Thyroid gland (tissue), 4 donors: ENCODE results near the gene IFI35. TPM values are rescaled to one million over a fixed set of nuclear protein-coding genes. Genes with fewer than 3 reads are reported as not detected.
A peak's percentile ranks its signal among the peaks of the same experiment; 100 is the strongest.

Source experiments
- DNase-seq, 2 donors: peaks; one replicate each; pipeline ENCODE4 v3.0.0-alpha.2; 2019
- H3K27ac ChIP-seq, 3 donors: fragments of 200-600 bp; sonication (generic); 1 replicate in 2 of 3; 2 replicates in 1 of 3; pipeline ENCODE4 v1.5.1; 2016 to 2019; ENCODE audit warnings: mild to moderate bottlenecking in 1 of 3, moderate library complexity in 1 of 3
- H3K27me3 ChIP-seq: fragments of 200-600 bp; sonication (generic); one replicate; pipeline ENCODE4 v1.5.1; 2019
- H3K36me3 ChIP-seq, 2 donors: fragments of 200-600 bp; sonication (generic); one replicate each; pipeline ENCODE4 v1.5.1; 2016 to 2019
- H3K4me1 ChIP-seq, 2 donors: fragments of 200-600 bp; sonication (generic); one replicate each; pipeline ENCODE4 v1.5.1; 2017 to 2019
- H3K4me3 ChIP-seq, 3 donors: fragments of 200-600 bp; sonication (generic); replicated peaks in 1 of 3; 1 replicate in 2 of 3; 2 replicates in 1 of 3; pipeline ENCODE4 v1.5.1; 2016; ENCODE audit warnings: mild to moderate bottlenecking in 1 of 3
- H3K9me3 ChIP-seq: fragments of 200-600 bp; sonication (generic); one replicate; pipeline ENCODE4 v1.5.1; 2017
- POLR2A ChIP-seq, 2 donors: fragments of 450-650 bp; IDR thresholded peaks; one replicate each; pipeline ENCODE4 v1.6.1; 2017; ENCODE audit warnings: antibody characterized with exemption in 2 of 2, mild to moderate bottlenecking in 2 of 2, moderate library complexity in 1 of 2
- WGBS, 2 donors: methylation state at CpG; one replicate each; pipeline ENCODE4 v1.1.5; 2017; 5-methylcytosine and 5-hydroxymethylcytosine counted together
- intact Hi-C: fragments of 100-400 bp; cut with DNase I; formaldehyde crosslinking; loops from one replicate; pipeline ENCODE4 v1.15.1; 2023
- total RNA-seq, 4 donors: library from RNA; depleted of rRNA; stranded (reverse); fragments of >200 nt; gene quantifications; one replicate each; pipeline ENCODE4 v1.2.3, GENCODE V29; 2016
- TF ChIP-seq, protein P1 (sequence below), 6 experiments: fragments of 200-600 bp in 3 of 6; fragments of 450-650 bp in 3 of 6; sonication (generic) in 3 of 6; IDR thresholded peaks; one replicate each; pipeline ENCODE4 v1.5.1; 2016 to 2019; ENCODE audit warnings: antibody characterized with exemption in 6 of 6, mild to moderate bottlenecking in 2 of 6, inconsistent platforms in 1 of 6, moderate library complexity in 1 of 6

IFI35 gene
- total RNA-seq, 4 donors from 2014 or later: 23.9 to 43.9 (median 35.8) TPM

- Histone ChIP-seq H3K9me3 (no peaks in the 10 kb centered on the region), H3K27ac (peak overlapping the region in 2 of 3 donors; percentile 33 to 76), H3K27me3 (no peaks in the 10 kb centered on the region), H3K4me1 (peaks cover 8 to 28% of the 10 kb centered on the region in 2 donors), H3K36me3 (no peaks in the 10 kb centered on the region), H3K4me3 (peak overlapping the region in 1 of 3 donors; percentile 42)
- no peak for DNase-seq
- TF ChIP-seq, protein P1, sequence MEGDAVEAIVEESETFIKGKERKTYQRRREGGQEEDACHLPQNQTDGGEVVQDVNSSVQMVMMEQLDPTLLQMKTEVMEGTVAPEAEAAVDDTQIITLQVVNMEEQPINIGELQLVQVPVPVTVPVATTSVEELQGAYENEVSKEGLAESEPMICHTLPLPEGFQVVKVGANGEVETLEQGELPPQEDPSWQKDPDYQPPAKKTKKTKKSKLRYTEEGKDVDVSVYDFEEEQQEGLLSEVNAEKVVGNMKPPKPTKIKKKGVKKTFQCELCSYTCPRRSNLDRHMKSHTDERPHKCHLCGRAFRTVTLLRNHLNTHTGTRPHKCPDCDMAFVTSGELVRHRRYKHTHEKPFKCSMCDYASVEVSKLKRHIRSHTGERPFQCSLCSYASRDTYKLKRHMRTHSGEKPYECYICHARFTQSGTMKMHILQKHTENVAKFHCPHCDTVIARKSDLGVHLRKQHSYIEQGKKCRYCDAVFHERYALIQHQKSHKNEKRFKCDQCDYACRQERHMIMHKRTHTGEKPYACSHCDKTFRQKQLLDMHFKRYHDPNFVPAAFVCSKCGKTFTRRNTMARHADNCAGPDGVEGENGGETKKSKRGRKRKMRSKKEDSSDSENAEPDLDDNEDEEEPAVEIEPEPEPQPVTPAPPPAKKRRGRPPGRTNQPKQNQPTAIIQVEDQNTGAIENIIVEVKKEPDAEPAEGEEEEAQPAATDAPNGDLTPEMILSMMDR (IDR thresholded peaks at IDR 0.05): no peak
- no peak for TF ChIP-seq POLR2A (IDR thresholded peaks at IDR 0.05)
- intact Hi-C loops: loop anchor here (2.0 to 5.0 kb wide), 2 partner anchors 102 to 142 kb away; no protein-coding TSS in a partner anchor
- WGBS, 2 donors: 15 to 19% methylated on average over 10 to 11 of the region's 27 CpGs
These were observed 18.7 kb downstream of the IFI35 start for GRCh38 chr17:43025290-43025657.

DNA sequence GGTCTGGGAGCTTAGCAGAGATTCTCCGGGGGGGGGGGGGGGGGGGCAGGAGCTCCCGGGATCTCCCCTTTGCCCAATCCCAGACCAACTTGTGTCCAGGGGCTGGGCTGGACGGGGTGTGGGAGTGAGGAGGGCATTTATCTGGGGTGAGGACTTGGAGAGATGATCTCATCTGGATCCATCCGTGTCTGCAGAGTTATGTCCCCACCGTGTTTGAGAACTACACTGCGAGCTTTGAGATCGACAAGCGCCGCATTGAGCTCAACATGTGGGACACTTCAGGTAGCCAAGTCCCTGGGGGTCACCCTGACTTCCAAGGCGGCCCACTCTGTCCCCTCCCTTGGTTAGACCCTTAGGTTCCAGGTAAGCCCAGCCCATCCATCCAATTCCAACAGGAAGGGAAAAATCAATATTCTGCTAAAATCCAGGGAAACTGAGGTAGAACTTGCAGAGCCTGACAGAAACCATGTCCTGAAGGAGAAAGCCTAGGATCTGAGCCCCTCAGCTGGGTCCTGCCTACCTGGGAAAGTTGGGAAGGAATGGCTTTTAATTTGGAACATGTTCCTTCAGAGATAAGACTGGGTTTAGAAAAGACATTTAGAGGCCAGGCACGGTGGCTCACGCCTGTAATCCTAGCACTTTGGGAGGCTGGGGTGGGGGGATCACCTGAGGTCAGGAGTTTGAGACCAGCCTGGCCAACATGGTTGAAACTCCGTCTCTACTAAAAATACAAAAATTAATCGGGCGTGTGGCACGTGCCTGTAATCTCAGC is 19.4 kb downstream of the IFI35 start:
- no peak for DNase-seq
- Histone ChIP-seq H3K9me3 (no peaks in the 10 kb centered on the region), H3K27me3 (no peaks in the 10 kb centered on the region), H3K27ac (no peak overlapping the region), H3K36me3 (no peaks in the 10 kb centered on the region), H3K4me1 (peaks cover 8 to 22% of the 10 kb centered on the region in 2 donors), H3K4me3 (peak overlapping the region in 1 of 3 donors; percentile 42)
- intact Hi-C loops: loop anchor here (2.0 to 5.0 kb wide), 2 partner anchors 101 to 141 kb away; no protein-coding TSS in a partner anchor
- 61 to 71% methylated on average over 15 to 16 of the region's 16 CpGs for WGBS, 2 donors
- TF ChIP-seq, protein P1 (IDR thresholded peaks at IDR 0.05): no peak
- no peak for TF ChIP-seq POLR2A (IDR thresholded peaks at IDR 0.05)

DNA sequence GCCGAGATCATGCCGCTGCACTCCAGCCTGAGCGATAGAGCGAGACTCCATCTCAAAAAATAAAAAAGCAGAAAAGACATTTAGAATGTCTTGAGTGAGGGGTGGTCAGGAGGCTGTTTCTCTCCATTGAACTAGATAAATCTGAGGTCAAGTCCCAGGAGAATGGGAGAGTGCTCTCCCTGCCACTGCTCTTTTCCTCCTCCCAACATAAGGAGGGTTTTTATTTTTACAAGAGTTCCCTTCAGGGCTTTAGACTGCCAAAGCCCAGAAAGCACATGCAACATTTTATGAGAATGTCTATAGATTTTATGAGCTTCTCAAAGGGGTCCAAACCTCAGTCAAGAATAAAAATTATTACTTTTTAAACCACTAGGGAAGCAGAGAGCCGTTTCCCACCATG is 20.0 kb downstream of the IFI35 start:
- no peaks in the 10 kb centered on the region for H3K27me3 ChIP-seq
- H3K9me3 ChIP-seq: no peaks in the 10 kb centered on the region
- intact Hi-C loops: loop anchor here (5.0 kb wide), 1 partner anchor 141 kb away; no protein-coding TSS in a partner anchor
- H3K36me3 ChIP-seq: no peaks in the 10 kb centered on the region
- H3K4me1 ChIP-seq: peaks cover 8 to 20% of the 10 kb centered on the region in 2 donors
- DNase-seq: no peak
- H3K4me3 ChIP-seq: no peak overlapping the region
- WGBS, 2 donors: 64 to 69% methylated on average over 5 of the region's 5 CpGs
- no peak overlapping the region for H3K27ac ChIP-seq
- TF ChIP-seq, protein P1 (IDR thresholded peaks at IDR 0.05): no peak
- TF ChIP-seq POLR2A (IDR thresholded peaks at IDR 0.05): no peak

DNA sequence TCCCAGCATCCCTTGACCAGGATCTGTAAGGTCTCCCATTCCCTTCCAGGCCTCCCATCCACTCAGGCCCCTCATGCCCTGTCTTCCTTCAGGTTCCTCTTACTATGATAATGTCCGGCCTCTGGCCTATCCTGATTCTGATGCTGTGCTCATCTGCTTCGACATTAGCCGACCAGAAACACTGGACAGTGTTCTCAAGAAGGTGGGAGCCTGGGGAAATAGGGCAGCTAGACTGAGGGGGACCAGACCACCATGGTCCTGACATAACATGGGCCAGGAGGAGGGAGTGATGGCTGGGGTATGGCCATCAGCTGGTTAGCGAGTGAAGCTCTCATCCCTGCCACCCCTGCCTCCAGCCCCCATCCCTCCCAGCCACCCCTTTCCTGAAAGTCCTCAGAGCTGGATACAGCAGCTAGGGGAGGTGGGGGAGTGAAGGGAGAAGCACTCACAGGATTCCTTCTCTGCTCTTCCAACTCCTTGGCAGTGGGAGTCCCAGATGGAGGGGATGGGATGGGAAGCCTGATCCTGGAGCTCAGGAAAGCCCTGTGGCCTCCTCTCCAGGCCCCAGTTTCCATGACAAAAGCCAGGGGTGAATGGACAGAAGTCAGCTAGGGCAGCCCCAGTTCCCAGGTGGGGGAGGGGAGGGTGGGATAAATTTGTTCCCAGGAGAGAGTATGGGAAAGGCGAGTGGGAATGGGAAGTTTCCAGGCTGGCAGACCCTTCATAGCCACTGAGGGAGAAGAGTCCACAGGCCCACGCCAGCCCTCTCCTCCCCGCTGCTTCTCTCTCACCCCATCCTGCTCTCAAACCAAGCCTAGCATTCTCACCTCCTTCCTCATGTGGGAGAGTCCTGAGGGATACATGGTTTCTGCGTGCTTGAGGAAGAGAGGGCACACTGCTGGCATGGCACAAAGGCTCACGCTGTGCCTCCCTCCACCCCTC is 20.8 kb downstream of the IFI35 start:
- WGBS, 2 donors: 86 to 91% methylated on average over 8 to 9 of the region's 9 CpGs
- no peak for DNase-seq
- TF ChIP-seq POLR2A (IDR thresholded peaks at IDR 0.05): no peak
- TF ChIP-seq, protein P1 (IDR thresholded peaks at IDR 0.05): no peak
- no peak overlapping the region for H3K4me3 ChIP-seq
- H3K9me3 ChIP-seq: no peaks in the 10 kb centered on the region
- no peak overlapping the region for H3K27ac ChIP-seq
- H3K36me3 ChIP-seq: no peaks in the 10 kb centered on the region
- peaks cover 8 to 20% of the 10 kb centered on the region in 2 donors for H3K4me1 ChIP-seq
- H3K27me3 ChIP-seq: no peaks in the 10 kb centered on the region
- intact Hi-C loops: loop anchor here (5.0 kb wide), 1 partner anchor 140 kb away; no protein-coding TSS in a partner anchor
